DOHH2 (cell line): ENCODE data around the gene ABCC2.

Experiments
- H3F3A ChIP-seq: fragments of 200-600 bp; sonication (generic), shearing (Covaris generic); 2 replicates; pipeline ENCODE4 v1.6.0; 2016; ENCODE audit warnings: antibody characterized with exemption, mild to moderate bottlenecking; ENCODE audit not compliant: control insufficient read depth, insufficient read depth
- H3K27ac ChIP-seq: fragments of 200-600 bp; sonication (generic); 2 replicates; pipeline ENCODE4 v1.5.1; 2014; ENCODE audit warnings: low read depth, mild to moderate bottlenecking, low read length, moderate library complexity
- H3K27me3 ChIP-seq: fragments of 200-600 bp; sonication (generic); 2 replicates; pipeline ENCODE4 v1.6.1; 2014; ENCODE audit warnings: mild to moderate bottlenecking, low read length, mixed read lengths; ENCODE audit not compliant: control insufficient read depth
- H3K36me3 ChIP-seq: fragments of 200-600 bp; sonication (generic); 2 replicates; pipeline ENCODE4 v1.6.1; 2014; ENCODE audit warnings: mild to moderate bottlenecking, low read length, moderate library complexity, mixed read lengths; ENCODE audit not compliant: control insufficient read depth
- H3K4me1 ChIP-seq: fragments of 200-600 bp; sonication (generic); 2 replicates; pipeline ENCODE4 v1.6.1; 2014; ENCODE audit warnings: mild to moderate bottlenecking, low read length, mixed read lengths; ENCODE audit not compliant: control insufficient read depth
- H3K4me2 ChIP-seq: fragments of 200-600 bp; sonication (generic); 2 replicates; pipeline ENCODE4 v1.6.0; 2014; ENCODE audit warnings: mild to moderate bottlenecking, low read length, moderate library complexity
- H3K4me3 ChIP-seq: fragments of 200-600 bp; sonication (generic); 2 replicates; pipeline ENCODE4 v1.5.1; 2014; ENCODE audit warnings: mild to moderate bottlenecking, low read length, mixed read lengths
- H3K79me2 ChIP-seq: fragments of 200-600 bp; sonication (generic); 2 replicates; pipeline ENCODE4 v1.6.1; 2014; ENCODE audit warnings: mild to moderate bottlenecking, low read length, mixed read lengths; ENCODE audit not compliant: control insufficient read depth
- H3K9me2 ChIP-seq: fragments of 200-600 bp; sonication (generic); replicated peaks from 2 replicates; pipeline ENCODE4 v1.6.1; 2014; ENCODE audit warnings: mild to moderate bottlenecking, low read length, mixed read lengths; ENCODE audit not compliant: control insufficient read depth
- H3K9me3 ChIP-seq: fragments of 200-600 bp; sonication (generic); 2 replicates; pipeline ENCODE4 v1.6.1; 2014; ENCODE audit warnings: antibody characterized with exemption, low read length, mixed read lengths; ENCODE audit not compliant: control insufficient read depth, insufficient read depth
- H4K20me1 ChIP-seq: fragments of 200-600 bp; sonication (generic); 2 replicates; pipeline ENCODE4 v1.6.0; 2014; ENCODE audit warnings: low read depth, mild to moderate bottlenecking, antibody characterized with exemption, low read length, moderate library complexity; ENCODE audit not compliant: control insufficient read depth, insufficient read depth
- EZH2phosphoT487 ChIP-seq: fragments of 200-600 bp; sonication (generic); IDR thresholded peaks from 2 replicates; pipeline ENCODE4 v1.6.1; 2017; ENCODE audit warnings: borderline replicate concordance, mild to moderate bottlenecking, antibody characterized with exemption, low read length, moderate library complexity, mixed read lengths
- TF ChIP-seq, protein P1 (sequence below): fragments of 200-600 bp; sonication (generic); IDR thresholded peaks from one replicate; pipeline ENCODE4 v1.5.1; 2014; ENCODE audit warnings: antibody characterized with exemption, mild to moderate bottlenecking, low read depth, low read length; ENCODE audit not compliant: poor library complexity, severe bottlenecking

The ABCC2 gene

DNA sequence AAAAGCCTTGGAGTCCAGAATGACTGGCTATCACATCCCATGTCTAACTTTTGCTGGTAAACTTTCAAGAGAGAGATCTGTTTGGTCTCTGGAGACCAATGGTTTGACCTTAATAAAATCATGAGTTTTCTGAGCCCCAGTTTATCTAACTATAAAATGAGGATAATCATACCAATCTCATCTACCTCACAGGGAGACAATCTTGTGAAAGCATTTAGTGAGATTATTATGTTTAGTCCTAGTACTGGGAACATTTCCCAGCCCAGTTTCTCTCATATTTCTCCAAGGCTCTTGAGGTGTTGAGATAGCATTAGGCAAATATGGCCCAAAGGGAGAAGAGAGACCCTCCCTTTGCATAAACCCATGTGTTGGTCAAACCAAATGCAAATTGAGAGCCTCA, 25.8 kb downstream of the ABCC2 start:
- no peaks in the 10 kb centered on the region for H3K9me3 ChIP-seq
- H3F3A ChIP-seq, result no peaks in the 10 kb centered on the region
- TF ChIP-seq, protein P1, sequence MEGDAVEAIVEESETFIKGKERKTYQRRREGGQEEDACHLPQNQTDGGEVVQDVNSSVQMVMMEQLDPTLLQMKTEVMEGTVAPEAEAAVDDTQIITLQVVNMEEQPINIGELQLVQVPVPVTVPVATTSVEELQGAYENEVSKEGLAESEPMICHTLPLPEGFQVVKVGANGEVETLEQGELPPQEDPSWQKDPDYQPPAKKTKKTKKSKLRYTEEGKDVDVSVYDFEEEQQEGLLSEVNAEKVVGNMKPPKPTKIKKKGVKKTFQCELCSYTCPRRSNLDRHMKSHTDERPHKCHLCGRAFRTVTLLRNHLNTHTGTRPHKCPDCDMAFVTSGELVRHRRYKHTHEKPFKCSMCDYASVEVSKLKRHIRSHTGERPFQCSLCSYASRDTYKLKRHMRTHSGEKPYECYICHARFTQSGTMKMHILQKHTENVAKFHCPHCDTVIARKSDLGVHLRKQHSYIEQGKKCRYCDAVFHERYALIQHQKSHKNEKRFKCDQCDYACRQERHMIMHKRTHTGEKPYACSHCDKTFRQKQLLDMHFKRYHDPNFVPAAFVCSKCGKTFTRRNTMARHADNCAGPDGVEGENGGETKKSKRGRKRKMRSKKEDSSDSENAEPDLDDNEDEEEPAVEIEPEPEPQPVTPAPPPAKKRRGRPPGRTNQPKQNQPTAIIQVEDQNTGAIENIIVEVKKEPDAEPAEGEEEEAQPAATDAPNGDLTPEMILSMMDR, result no peak
- TF ChIP-seq EZH2phosphoT487, result no peak
- H3K4me2 ChIP-seq, result no peak overlapping the region
- peaks cover 12% of the 10 kb centered on the region for H3K27me3 ChIP-seq
- H3K4me3 ChIP-seq, result no peak overlapping the region
- H3K4me1 ChIP-seq, result no peaks in the 10 kb centered on the region
- no peaks in the 10 kb centered on the region; the same call in 1 of the 2 replicates for H3K9me2 ChIP-seq
- H3K27ac ChIP-seq, result no peak overlapping the region
- H3K36me3 ChIP-seq, result no peaks in the 10 kb centered on the region
- H4K20me1 ChIP-seq, result no peaks in the 10 kb centered on the region
- H3K79me2 ChIP-seq, result no peaks in the 10 kb centered on the region

DNA sequence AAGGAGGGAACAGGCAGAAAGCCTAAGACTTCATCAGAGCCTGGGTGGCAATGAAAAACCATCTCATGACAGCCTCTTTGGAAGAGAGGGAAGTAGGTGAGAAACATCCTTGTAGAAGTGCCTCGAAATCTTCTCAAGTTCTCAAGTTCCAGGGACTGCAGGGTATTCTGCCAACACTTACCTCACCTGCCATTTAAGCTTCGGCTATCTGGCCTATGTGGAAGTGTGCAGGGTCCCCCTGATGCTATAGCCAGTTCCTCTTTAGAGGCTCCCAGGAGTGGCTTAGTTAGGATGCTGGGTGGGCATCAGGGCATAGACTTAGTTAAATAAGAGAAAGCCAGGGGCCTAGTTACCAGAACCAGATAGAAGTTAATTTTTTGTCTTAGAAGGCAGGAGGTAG, 27.0 kb downstream of the ABCC2 start:
- H3K27me3 ChIP-seq, result peaks cover under 1% of the 10 kb centered on the region; the same call in 1 of the 2 replicates
- H3K79me2 ChIP-seq, result no peaks in the 10 kb centered on the region
- no peaks in the 10 kb centered on the region for H3K9me2 ChIP-seq
- TF ChIP-seq EZH2phosphoT487, result no peak
- TF ChIP-seq, protein P1, result no peak
- no peaks in the 10 kb centered on the region for H3K36me3 ChIP-seq
- H3F3A ChIP-seq, result no peaks in the 10 kb centered on the region
- no peaks in the 10 kb centered on the region for H4K20me1 ChIP-seq
- no peak overlapping the region for H3K27ac ChIP-seq
- no peaks in the 10 kb centered on the region for H3K4me1 ChIP-seq
- H3K4me3 ChIP-seq, result no peak overlapping the region
- H3K4me2 ChIP-seq, result no peak overlapping the region
- no peaks in the 10 kb centered on the region for H3K9me3 ChIP-seq

DNA sequence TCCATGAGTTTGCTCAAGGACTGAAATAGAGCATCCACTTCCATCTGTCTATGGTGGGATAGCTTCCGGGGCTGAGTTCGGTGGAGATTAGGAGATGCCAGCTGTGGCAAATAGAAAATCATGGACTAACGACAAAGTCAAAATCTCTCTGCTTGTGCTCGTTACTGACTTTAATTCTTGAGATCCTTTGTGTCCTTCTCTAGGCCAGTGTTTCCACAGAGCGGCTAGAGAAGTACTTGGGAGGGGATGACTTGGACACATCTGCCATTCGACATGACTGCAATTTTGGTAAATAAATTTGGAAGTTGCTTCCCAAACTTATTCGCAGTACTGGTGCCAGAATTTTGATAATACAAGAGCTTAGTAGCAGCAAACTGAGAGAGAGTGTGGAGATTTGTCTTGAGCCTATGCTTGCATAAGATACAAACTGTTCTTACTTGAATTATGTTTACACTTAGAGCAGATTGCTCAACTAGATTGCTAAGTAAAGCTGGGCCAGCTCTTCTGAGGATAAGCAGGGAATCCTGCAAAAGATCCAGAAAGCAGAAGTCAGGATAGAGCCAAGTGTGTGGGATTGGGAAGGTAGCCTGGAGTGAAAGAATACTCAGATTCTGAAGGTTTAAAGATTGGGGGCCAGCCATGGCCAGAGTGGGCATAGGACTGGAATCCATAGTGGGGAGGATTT, 27.6 kb downstream of the ABCC2 start:
- H3K27me3 ChIP-seq, result no peaks in the 10 kb centered on the region
- no peaks in the 10 kb centered on the region for H4K20me1 ChIP-seq
- H3K4me3 ChIP-seq, result no peak overlapping the region
- no peak overlapping the region for H3K27ac ChIP-seq
- no peaks in the 10 kb centered on the region for H3K9me2 ChIP-seq
- no peak overlapping the region for H3K4me2 ChIP-seq
- H3K36me3 ChIP-seq, result no peaks in the 10 kb centered on the region
- H3K79me2 ChIP-seq, result no peaks in the 10 kb centered on the region
- no peaks in the 10 kb centered on the region for H3K9me3 ChIP-seq
- no peaks in the 10 kb centered on the region for H3F3A ChIP-seq
- TF ChIP-seq EZH2phosphoT487, result no peak
- H3K4me1 ChIP-seq, result no peaks in the 10 kb centered on the region

DNA sequence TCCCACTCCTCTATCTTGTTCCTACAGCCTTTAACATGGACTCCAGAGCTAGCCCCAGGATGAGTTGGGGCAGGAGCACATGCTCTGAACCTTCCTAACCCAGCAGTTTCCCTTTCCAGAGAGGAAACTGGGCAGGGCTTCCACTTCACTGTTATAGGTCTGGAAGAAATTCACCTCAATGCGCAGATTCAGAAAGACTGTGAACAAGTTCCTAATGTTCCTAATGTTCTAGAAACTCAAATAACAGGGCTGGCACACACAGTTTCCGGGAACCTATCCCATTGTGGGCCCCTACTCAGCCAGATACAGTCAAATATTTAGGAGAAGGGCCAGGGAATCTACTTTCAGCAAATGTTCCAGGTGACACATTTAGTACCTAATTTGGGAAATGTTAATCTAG, 29.7 kb downstream of the ABCC2 start:
- Histone ChIP-seq H3K4me2 (no peak overlapping the region), H3F3A (no peaks in the 10 kb centered on the region), H3K4me1 (no peaks in the 10 kb centered on the region), H3K9me3 (no peaks in the 10 kb centered on the region), H4K20me1 (no peaks in the 10 kb centered on the region), H3K36me3 (no peaks in the 10 kb centered on the region), H3K9me2 (no peaks in the 10 kb centered on the region), H3K4me3 (no peak overlapping the region), H3K27me3 (no peaks in the 10 kb centered on the region), H3K27ac (no peak overlapping the region), H3K79me2 (no peaks in the 10 kb centered on the region)
- TF ChIP-seq EZH2phosphoT487, result no peak
